Measurements from ENCODE around the gene TRAPPC2.

DNA sequence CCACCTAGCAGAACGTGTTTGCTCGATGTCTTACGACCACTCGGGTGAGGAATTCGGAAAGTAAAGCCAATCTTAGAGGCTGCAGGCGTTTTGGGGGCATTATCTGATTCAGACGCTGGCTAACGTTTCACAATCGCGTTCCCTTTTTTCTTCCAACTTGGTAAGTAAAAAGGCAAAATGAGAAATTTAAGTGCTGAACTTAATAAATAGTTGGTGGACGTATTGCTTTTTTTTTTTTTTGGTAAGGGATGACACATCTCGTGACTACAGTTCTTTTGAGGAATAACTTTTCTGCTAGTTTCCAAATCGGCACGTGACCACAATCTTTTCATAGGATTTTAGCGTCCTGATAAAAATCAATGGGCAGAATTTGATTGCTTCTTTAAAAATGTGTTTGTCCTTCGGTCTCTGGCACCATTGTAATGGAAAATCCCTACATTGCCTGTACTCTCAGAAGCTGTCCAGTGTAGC, 44.6 kb downstream of the TRAPPC2 start:
- no peak for TF ChIP-seq CTCF (IDR thresholded peaks at IDR 0.05; ENCODE audit: low read length)
- no peak for TF ChIP-seq EZH2 (optimal IDR thresholded peaks at IDR 0.05; ENCODE audit: low read depth, low read length)
- TF ChIP-seq EZH2phosphoT487 (IDR thresholded peaks at IDR 0.05; ENCODE audit: low read length), result no peak
